Chondrocyte (in vitro differentiated cells): ENCODE measurements around the gene ZFP36L2. TPM values are rescaled to one million over a fixed set of nuclear protein-coding genes. Genes with fewer than 3 reads are reported as not detected.
"Not testable (repeated sequence)": the region's sequence is repeated elsewhere in the genome, so short reads cannot be mapped to it uniquely, and the experiment has no call there.

Experiments
- DNase-seq: peaks from one replicate; pipeline ENCODE4 v3.0.0; 2021; ENCODE audit warnings: mixed read lengths, low spot score
- H3K27ac Mint-ChIP-seq: one replicate; pipeline ENCODE4 v1.8.0; 2021; ENCODE audit warnings: mild to moderate bottlenecking, moderate library complexity, mixed read lengths; ENCODE audit not compliant: unreplicated experiment
- H3K27me3 Mint-ChIP-seq: 2 replicates; pipeline ENCODE4 v1.8.0; 2021; ENCODE audit warnings: low read depth, mixed read lengths
- H3K36me3 Mint-ChIP-seq: 2 replicates; pipeline ENCODE4 v1.8.0; 2021; ENCODE audit warnings: low read depth, mixed read lengths
- H3K4me1 Mint-ChIP-seq: 2 replicates; pipeline ENCODE4 v1.8.0; 2021; ENCODE audit warnings: low read depth, mild to moderate bottlenecking, mixed read lengths
- H3K4me3 Mint-ChIP-seq: one replicate; pipeline ENCODE4 v1.8.0; 2021; ENCODE audit warnings: mild to moderate bottlenecking, moderate library complexity, mixed read lengths; ENCODE audit not compliant: unreplicated experiment
- H3K9me3 Mint-ChIP-seq: 2 replicates; pipeline ENCODE4 v1.8.0; 2021; ENCODE audit warnings: low read depth, mixed read lengths
- total RNA-seq: library from RNA; stranded (reverse); gene quantifications from 3 replicates; pipeline ENCODE4 v1.2.1, GENCODE V29; 2021
- TF ChIP-seq, protein P1 (sequence below): fragments of 200-600 bp; sonication (generic); IDR thresholded peaks from 2 replicates; pipeline ENCODE4 v1.5.0; 2021; ENCODE audit warnings: antibody characterized with exemption, mild to moderate bottlenecking, moderate library complexity

ZFP36L2 gene
- total RNA-seq, 1 donor from 2014 or later = 98.3 TPM

DNA sequence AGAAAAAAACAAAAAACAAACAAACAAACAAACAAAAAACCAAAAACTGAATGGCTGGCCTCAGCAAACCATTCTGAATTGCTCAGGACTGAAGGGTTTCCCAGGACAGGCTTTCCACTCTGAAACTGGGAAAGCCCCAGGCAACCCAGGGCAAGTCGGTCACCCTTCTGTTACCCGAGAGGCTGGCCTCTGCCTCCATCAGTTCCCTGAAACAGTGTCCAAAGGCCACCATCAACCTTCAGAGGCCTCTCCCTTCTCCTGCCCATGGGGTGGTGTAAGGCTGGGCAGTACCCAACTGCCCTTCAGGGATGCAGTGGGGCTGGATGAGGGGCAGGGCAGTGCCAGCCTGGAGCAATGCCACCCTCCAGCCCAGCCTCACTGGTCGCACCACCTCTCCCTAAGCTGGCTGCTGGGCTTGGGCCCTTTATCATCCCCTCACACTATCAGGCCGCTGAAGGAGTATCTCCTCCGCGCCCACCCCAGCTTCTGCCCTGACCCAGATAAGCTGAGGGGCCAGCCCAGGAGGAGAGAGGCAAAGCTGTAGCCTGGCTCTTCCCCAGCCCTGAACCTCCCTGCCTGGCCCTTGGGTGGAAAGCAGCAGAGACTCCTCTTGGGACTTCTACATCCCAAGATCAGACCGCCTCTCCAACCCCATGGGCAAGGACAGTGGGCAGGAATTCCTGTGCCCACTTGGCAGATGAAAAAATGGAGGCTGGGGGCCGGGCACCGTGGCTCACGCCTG, 35.9 kb downstream of the ZFP36L2 start:
- TF ChIP-seq, protein P1, sequence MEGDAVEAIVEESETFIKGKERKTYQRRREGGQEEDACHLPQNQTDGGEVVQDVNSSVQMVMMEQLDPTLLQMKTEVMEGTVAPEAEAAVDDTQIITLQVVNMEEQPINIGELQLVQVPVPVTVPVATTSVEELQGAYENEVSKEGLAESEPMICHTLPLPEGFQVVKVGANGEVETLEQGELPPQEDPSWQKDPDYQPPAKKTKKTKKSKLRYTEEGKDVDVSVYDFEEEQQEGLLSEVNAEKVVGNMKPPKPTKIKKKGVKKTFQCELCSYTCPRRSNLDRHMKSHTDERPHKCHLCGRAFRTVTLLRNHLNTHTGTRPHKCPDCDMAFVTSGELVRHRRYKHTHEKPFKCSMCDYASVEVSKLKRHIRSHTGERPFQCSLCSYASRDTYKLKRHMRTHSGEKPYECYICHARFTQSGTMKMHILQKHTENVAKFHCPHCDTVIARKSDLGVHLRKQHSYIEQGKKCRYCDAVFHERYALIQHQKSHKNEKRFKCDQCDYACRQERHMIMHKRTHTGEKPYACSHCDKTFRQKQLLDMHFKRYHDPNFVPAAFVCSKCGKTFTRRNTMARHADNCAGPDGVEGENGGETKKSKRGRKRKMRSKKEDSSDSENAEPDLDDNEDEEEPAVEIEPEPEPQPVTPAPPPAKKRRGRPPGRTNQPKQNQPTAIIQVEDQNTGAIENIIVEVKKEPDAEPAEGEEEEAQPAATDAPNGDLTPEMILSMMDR = no peak
- H3K4me3 Mint-ChIP-seq = no peak overlapping the region
- no peaks in the 10 kb centered on the region for H3K27me3 Mint-ChIP-seq
- no peaks in the 10 kb centered on the region for H3K9me3 Mint-ChIP-seq
- no peak for DNase-seq
- no peaks in the 10 kb centered on the region for H3K36me3 Mint-ChIP-seq
- no peak overlapping the region for H3K27ac Mint-ChIP-seq
- peaks cover 4% of the 10 kb centered on the region for H3K4me1 Mint-ChIP-seq

- not testable (repeated sequence) for H3K4me3 Mint-ChIP-seq, H3K9me3 Mint-ChIP-seq, DNase-seq, H3K36me3 Mint-ChIP-seq, H3K27ac Mint-ChIP-seq, H3K27me3 Mint-ChIP-seq, H3K4me1 Mint-ChIP-seq
Observed at GRCh38 chr2:43189861-43190260, 36.5 kb downstream of the ZFP36L2 start.

DNA sequence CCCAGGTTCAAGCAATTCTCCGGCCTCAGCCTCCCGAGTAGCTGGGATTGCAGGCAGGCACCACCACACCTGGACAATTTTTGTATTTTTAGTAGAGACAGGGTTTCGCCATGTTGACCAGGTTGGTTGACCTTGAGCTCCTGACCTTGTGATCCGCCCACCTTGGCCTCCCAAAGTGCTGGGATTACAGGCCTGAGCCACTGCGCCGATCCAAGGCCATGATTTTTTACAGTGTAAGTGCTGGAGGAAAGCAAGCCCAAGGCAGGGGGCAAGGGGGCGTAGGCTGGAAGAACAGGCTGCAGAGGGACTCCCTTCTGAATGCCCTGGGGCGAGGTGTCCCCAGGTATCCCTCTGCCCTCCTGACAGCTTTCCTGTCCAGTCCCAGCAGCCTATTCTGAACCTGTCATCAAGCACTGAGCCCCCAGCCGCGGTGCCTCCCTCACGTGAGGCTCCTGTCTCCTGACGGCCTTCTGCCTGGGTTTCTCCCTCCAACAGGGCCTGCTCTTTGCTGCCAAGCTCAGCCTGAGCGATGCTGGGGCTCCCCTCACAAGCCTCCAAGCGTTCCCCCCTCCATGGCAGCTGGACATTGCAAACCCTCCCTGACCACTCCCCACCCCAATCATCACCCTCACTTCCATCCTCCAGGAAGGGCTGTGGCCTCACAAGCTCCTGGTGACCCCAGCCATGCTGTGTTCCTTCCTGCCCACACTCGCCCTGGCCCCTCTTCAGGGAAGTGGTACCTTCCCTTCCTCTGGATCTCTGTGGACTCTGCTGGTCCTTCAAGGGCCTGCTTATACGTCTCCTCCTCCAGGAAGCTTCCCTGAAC, 37.6 kb downstream of the ZFP36L2 start:
- Mint-ChIP-seq H3K36me3 (no peaks in the 10 kb centered on the region), H3K4me3 (no peak overlapping the region), H3K4me1 (peaks cover 4% of the 10 kb centered on the region), H3K27me3 (no peaks in the 10 kb centered on the region), H3K9me3 (no peaks in the 10 kb centered on the region), H3K27ac (no peak overlapping the region)
- no peak for DNase-seq
- TF ChIP-seq, protein P1 = no peak

- Mint-ChIP-seq H3K4me3 (no peak overlapping the region), H3K27ac (no peak overlapping the region), H3K36me3 (no peaks in the 10 kb centered on the region), H3K4me1 (no peaks in the 10 kb centered on the region), H3K27me3 (no peaks in the 10 kb centered on the region), H3K9me3 (no peaks in the 10 kb centered on the region)
- no peak for DNase-seq
- TF ChIP-seq, protein P1 = no peak
Observed at GRCh38 chr2:43186679-43187374, 39.6 kb downstream of the ZFP36L2 start.

- H3K27me3 Mint-ChIP-seq = no peaks in the 10 kb centered on the region
- no peaks in the 10 kb centered on the region for H3K36me3 Mint-ChIP-seq
- no peak for DNase-seq
- H3K9me3 Mint-ChIP-seq = no peaks in the 10 kb centered on the region
- H3K4me1 Mint-ChIP-seq = no peaks in the 10 kb centered on the region
- TF ChIP-seq, protein P1 = no peak
- no peak overlapping the region for H3K4me3 Mint-ChIP-seq
- no peak overlapping the region for H3K27ac Mint-ChIP-seq
Observed at GRCh38 chr2:43186321-43186678, 40.1 kb downstream of the ZFP36L2 start.
